ENCODE measurements around the gene PHLPP1.

GRCh38 chr18:63004466-63005089, 289.2 kb downstream of the PHLPP1 start:
- TF ChIP-seq CTCF (conservative IDR thresholded peaks at IDR 0.05; ENCODE audit: low read length) = no peak
- TF ChIP-seq EZH2phosphoT487 (IDR thresholded peaks at IDR 0.05; ENCODE audit: borderline replicate concordance) = no peak
